ENCODE data around the gene ACSL5.

- TF ChIP-seq POLR2AphosphoS5 (IDR thresholded peaks at IDR 0.05; ENCODE audit: borderline replicate concordance, low read depth, low read length) (no peak), EZH2 (IDR thresholded peaks at IDR 0.05) (no peak)
These were observed 23.7 kb downstream of the ACSL5 start for GRCh38 chr10:112397592-112397991.
